GM18861 (cell line): ENCODE data around the gene PGAP2.

Experiments used
- ATAC-seq: cut with Tn5 transposase; IDR thresholded peaks from one replicate; pipeline ENCODE4 v1.9.1; 2021; ENCODE audit not compliant: unreplicated experiment

PGAP2 gene

DNA sequence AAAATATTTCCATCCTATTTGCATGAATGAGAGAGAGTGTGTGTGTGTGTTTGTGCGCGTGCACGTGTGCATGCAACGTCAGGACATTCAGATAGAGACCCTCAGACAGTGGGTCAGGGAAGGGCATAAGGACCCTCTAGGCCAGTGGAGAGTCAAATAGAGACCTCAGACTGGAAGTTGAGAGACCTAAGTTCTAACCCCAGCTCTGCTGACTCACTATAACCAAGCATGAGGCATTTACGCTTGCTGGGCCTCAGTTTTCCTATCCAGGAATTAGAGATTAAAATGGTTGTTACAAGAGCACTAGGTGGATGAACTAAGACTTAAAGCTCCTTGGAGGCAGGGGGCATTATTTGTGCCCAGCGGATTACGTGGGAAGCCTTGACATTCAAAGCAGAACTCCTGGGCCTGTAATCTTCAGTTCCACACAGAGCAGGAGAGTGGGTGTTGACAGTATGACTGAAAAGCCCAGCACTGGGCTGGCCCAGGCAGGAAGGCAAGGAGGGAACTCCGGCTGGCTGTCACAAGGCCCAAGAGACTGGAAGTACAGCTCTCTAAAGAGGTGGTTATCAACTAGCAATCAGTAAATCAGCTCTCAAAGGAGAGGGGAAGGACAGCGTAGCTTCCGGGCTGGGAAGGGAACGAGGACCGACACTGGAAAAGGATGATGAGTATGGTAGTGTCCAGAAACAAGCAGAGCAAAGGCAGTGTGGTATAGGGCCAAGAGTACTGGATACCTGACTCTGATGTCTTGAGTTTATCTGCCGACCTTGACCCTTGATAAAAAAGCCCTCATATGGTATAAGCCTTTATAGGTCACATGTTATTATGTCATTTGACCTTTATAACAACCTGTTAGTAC lies 23.2 kb downstream of the PGAP2 start:
- ATAC-seq = no peak

DNA sequence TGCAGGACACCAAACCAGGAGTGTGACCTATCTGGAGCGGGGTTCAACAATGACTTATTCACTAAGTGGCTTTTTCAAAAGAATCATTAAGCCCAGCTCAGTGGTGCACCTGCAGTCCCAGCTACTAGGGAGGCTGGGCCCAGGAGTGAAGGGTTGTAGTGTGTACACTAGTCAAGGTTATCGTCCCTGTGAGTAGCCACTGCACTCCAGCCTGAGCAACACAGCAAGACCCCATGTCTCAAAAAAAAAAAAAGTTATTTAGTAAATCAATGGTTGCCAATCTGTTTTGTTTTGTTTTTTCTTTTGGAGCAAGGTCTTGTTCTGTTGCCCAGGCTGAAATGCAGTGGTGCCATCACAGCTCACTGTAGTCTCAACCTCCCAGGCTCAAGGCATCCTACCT lies 24.5 kb downstream of the PGAP2 start:
- ATAC-seq = no peak

DNA sequence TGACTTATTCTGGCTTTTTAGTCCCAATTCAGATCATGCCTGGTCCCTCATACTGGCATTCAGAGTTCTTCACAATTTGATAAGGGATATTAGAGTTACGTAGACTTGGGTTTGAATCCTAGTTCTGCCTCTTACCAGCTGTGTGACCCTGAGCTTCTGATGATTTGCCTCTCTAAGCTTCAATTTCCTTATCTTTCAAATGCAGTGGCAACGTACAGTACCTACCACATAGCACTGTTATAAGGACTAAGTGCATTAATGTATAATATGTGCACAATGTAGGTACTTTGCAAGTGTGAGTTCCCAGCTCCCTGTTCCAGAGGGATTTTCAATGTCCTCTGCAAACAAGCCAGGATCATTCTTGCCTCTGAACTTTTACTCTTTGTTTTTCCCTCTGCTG lies 25.1 kb downstream of the PGAP2 start:
- no peak for ATAC-seq

DNA sequence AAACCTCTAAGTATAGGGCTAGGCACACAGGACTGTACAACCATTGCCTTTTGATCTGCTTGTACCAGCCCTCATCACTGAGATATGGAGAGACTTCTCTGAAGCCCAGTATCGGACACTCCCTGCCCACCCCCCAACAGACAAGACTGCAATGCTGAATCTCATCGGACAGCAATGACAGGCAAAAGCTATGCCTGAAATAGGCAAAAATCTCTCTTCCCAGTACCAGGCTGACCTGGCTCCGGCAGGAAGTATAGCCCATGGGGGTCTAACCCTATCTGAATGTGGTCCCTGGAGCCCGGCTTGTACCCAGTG lies 25.9 kb downstream of the PGAP2 start:
- no peak for ATAC-seq

DNA sequence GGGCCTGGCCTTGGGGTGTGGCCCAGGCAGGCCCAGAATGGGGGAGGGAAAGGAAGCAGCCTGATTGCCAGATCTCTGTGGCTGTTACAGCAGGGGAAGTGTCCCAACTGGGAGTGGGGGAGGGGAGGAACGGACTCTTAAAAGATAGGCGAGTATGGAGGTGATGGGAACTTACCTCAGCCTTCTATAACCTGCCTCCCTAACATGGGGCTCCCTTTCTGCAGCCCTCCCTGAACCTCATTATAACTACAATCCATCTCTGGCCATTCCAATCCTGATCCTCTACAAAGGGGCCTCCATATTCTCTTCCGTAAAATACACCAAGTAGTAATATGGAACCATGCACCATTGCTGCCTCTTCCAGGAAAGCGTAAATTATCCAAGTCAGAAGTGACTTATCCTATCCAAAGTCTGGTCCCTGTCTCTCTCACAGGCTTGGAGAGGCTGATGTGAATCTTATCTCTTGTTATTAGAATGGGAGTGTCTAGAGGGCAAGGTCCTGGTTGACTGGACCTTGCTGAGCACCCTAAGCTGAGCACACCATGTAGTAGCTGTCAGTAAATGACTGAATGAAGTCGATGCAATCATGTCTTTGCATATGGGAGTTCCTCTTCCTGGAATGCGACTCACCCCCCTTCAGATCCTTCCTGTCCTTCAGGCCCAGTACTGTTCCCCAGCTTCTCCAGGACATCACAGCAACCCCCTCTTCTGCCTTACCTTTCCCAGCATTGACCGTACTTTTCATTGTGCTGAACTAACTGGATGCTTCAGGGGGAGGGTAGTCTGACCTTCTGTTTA lies 26.5 kb downstream of the PGAP2 start:
- ATAC-seq = no peak

DNA sequence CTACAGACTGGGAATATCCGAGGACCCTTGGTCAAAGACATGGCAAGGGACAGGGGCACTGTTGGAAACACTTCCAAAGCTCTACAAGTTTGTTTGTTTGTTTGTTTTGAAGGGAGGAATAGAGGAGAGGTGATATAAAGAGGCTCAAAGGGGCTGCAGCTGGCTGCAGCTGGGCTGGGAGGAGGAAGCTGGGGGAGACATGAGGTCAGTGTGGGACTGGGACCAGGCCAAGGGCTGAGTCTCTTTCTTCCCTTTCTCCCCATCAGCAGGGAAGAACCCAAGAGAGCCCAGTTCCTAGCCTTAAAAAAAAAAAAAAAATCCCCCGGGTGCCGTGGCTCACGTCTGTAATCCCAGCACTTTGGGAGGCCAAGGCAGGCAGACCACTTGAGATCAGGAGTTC lies 27.4 kb downstream of the PGAP2 start:
- ATAC-seq = no peak

DNA sequence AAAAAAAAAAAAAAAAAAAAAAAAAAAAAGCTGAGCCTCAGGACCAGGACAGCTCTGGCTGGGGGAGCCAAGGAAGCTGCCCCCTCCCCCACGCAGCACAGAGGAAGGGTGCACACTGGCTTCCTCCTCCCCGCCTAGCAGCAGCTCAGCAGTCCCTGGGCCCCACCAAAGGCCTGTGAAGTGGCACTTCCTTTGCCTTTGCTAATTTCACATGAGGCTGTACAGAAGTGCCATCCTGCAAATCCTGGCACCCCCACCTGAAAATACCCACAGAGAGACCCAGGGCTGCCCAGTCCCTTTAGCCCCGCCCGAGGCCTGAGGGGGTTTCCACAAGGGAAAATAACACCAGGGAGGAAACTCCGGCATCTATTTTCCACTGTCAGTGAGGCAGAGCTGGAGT lies 28.5 kb downstream of the PGAP2 start:
- ATAC-seq = no peak

DNA sequence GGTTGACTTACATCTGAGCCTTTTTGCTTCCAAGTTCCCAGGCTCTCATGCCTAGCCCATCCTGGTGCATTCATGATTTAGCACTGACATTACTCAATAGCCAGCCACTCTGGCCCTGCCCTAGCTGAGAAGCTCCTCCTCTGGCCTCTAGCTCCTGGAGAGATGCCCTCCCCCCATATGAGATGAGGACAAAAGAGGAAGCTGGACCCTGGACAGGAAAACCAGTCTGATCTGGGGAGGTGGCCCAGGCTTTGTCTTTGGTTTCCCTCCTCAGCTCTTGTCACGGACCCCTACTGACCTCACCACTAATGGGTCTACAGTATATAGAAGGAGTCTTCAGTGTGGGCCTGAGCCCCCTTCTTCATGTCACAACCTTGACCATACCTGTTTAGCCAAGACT lies 29.4 kb downstream of the PGAP2 start:
- no peak for ATAC-seq

DNA sequence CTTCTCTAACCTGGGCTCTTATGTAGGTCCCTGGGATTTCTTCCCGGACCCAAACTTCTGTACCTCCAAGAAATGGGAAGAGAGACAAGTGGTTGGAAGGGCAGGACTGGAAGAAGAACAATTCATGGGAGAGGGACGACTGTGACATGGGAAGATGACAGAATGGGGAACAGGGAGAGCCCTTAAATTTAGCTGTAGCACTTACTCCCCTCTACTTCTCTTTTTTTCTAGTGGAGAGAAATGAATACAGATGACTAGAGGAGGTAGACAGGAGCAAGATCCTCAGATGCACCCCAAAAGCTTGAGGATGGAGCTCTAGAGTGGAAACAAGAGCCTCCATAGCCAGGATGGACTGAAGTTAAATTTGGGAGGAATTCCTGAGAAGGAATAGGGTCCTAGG lies 30.1 kb downstream of the PGAP2 start:
- no peak for ATAC-seq

DNA sequence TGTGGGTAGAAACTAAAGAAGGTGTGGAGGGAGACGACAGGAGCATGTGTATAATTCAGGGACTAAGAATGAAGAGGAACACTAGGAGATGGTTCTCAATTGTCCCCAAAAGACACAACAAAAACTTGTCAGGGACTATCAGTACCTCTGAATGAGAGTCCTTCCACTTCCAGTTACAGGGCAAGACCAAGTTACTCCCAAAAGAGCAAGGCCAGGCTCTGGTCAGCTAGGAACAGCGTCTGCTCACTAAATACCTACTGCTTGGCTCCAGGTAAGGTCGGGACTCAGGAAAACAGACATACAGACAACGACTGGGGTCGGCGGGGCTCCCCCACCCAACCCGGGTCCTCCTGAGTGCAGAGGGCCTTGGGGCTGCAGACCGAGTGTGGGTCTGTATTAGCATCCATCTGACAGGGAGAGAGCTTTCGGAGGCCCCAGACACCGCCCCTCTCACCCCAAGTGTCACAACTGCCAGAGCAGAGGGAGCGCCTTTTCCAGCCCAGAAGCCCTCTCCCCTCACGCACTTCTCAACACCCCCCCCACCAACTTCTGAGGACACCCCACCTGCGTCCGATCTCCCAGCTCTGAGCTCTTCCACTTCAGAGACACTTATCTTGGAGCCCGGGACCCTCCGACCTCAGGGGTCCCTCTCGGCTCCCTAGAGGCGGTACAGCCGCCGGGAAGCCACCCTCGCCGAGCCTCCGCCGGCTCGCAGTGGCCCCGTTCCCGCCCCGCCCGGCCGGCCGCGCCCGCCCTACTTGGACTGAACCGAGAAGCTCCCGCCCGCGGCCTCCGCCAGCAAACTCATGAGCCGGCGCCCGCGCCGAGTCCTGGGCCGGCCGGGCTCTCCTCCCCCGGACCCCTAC lies 31.9 kb downstream of the PGAP2 start:
- ATAC-seq = no peak

DNA sequence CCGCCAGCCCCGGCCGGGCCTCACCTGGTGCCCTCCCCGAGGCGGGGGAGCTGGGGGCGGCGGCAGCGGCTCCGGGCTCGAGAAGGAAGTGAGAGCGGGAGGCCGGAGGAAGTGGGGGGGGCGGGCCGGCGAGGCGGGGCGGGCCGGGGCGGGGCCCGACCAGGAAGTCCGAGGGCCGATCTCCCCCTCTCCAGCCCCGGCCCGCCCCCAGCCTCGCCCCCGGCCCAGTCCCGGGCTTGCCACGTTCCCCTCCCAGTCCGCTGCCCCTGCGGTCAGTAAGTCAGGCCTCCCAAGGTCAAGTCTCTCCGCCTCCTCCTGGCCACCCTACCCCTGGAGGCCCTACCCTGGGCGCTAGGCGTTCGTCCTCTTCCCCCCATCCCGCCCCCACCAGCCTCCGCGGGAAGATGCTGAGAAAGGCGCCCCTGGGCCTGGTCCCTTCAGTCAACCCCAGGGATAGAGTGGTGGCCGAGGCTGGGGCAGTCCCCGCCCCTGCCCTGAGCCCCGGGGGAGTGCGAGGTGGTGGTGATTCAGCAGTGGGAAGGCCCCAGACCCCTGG lies 32.6 kb downstream of the PGAP2 start, which contains the start of gene RHOG:
Gene RHOG (minus strand): TSS at position 90 of the 556 bp plus-strand sequence. CDS start 12,821 bp downstream, outside the sequence.
- peak; percentile 19 for ATAC-seq

DNA sequence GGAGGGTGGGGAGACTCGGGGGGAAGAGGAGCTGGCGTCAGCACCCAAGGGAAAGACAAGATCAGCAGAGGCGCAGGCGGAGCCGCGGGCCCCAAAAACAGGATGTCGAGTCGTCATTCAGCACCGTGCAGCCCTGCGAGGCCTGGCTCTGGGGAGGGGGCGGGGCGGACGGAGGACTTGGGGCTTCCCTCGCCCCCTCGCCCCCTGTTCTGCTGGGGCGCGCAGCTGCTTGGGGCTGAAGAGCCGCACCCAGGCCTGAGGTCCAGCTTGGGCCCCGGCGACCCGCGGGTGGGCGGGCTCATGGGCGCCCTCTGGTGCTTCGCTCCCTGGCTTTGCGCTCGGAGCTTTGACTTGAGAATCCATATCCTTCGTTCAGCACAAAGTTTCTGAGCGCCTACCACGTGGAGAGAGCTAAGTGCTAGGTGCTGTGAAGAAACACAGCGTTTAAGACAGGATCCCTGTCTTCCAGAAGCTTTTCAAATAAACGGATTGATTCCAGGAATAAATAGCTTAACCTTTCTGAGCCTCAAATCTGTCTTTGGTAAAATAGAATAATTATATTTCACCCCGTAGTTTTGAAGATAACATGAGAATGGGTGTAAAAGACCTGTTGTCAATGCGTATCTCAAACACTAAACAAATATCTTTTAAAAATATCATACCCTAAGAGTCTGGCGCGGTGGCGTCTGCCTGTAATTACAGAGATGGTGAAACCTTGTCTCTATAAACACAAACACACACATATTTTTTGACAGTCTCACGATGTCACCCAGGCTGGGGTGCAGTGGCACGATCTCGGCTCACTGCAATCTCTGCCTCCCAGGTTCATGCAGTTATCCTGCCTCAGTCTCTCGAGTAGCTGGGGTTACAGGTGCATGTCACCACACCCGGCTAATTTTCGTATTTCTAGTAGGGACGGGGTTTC lies 33.3 kb downstream of the PGAP2 start:
- ATAC-seq = peak; percentile 51

DNA sequence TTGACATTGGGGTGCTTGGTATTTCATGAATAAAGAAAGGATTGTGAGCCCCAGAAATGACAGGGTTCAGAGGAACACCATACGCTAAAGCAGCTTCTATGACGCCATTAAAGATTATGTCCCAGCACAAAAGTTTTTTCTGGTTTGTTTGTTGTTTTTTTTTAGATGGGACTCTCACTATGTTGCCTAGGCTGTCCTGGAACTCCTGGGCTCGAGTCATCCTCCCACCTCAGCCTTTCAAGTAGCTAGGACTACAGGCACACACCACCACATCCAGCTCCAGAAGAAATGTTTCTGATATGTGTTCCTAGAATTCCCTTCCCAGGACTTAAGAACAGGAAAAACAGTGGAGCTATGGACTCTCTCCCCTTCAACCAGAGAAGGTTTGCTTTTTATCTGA lies 35.0 kb downstream of the PGAP2 start:
- no peak for ATAC-seq

DNA sequence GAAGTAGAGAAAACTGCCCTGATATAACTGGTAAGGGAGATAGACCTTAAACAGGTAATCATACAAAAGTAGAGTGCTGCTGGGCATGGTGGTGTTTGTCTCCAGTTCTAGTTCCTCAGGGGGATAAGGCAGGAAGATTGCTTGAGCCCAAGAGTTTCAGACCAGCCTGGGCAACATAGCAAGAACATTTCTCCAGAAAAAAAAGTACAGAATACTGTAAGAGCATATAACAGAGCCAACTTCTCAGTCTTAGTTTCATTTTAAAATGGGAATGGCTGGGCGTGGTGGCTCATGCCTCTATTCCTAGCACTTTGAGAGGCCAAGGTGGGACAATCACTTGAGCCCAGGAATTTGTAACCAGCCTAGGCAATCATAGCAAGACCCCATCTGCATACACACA lies 36.9 kb downstream of the PGAP2 start:
- ATAC-seq = no peak

DNA sequence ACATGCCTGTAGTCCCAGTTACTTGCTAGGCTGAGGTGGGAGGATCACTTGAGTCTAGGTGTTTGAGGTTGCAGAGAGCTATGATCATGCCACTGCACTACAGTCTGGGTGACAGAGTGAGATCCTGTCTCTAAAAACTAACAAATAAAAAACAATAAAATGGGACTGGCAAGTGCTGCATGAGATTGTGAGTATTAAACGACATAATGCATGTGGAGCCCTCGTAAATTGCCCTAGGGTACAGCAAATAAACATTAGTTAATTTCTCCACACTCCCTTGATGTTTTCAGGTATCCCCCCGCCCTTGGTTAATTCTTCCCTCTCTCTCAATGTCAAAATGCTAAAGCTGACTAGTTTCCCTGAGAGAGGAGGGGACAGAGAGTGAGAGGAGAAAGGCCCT lies 37.3 kb downstream of the PGAP2 start:
- no peak for ATAC-seq

DNA sequence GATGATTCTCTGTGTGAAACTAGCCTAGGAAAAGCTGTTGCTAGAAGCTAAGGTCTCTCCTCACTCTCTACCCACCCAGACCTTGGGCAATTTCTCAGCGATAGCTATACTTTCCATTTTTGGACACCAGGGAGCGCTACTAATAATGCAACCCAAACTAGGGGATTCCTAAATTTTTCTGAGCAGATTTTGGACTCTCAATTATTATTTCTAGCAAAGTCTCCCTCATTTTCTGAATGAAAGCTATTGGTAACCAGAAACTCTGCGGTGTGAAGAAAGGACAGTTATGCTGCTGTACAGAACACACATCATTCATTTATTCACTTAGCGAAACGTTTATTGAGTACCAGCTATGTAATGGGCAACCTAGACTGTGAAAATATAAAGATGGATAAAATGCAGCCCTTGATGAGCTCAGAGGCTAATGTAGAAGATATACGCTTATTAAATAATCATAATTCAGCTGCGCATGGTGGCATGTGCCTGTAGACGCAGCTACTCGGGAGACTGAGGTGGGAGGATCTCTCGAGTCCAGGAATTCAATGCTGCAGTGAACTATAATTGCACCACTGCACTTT lies 41.0 kb downstream of the PGAP2 start:
- ATAC-seq = peak; percentile 45

DNA sequence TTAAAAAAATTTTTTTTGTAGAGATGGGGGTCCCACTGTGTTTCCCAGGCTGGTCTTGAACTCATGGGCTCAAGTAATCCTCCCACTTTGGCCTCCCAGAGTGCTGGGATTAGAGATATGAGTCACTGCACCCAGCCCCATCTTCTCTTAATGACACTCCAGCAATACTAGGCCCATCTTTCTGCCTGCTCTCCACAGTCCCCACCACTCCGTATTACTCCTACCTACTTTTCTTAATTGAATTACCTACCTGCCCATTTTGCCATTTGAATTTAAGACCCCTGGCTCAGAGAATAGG lies 45.1 kb downstream of the PGAP2 start:
- ATAC-seq = no peak

DNA sequence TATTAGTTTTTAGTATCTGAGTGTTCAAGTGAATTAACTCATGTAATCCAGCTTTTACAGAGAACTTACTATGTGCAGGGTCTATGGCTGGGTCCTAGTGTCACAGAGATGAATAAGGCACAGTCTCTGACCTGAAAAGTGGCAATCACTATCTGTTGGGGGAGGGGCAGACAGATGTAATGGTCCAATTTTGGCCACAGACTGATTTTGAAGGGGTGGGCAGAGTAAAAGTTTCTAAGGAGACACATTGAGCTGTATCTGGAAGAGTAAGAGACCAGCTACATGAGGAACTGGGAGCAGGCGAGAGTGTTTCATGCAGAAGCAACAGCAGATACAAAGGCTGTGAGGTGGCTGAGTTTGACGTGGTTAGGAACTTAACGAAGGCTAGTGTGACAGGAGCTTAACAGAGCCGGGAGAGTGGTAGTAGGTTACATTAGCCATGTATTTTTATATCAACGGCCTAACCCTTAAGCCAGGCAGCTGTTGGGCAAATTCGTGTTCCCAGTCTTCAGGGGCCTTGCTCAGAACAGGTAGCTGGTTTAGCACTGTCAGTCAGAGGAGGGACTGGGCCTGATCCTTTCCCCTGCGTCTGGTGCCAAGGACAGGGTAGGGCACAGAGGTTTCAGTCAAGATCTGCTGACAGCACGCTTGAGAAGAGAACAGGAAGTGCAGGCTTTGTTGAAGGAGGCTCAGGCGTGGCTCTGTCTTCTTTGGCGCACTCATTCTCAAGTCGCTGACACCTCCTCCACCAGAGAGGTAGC lies 45.7 kb downstream of the PGAP2 start:
- ATAC-seq = peak; percentile 36

DNA sequence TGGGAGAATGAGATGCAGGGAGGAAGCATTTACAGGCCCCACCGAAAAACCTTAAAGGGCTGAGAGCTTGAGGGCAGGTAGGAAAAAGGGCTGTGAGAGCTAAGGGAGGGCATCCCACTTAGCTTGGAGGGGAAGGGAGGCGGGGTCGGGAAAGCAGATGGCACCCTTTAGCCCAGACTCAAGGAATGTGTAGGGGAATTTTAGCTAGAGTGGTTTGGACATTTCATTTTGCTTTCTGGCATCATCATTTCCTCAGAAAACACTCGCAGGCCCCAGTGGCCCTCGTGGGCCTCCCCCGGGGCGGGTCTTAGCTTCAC lies 46.3 kb downstream of the PGAP2 start:
- no peak for ATAC-seq
